ENCODE results near the gene SIK3.

The SIK3 gene

DNA sequence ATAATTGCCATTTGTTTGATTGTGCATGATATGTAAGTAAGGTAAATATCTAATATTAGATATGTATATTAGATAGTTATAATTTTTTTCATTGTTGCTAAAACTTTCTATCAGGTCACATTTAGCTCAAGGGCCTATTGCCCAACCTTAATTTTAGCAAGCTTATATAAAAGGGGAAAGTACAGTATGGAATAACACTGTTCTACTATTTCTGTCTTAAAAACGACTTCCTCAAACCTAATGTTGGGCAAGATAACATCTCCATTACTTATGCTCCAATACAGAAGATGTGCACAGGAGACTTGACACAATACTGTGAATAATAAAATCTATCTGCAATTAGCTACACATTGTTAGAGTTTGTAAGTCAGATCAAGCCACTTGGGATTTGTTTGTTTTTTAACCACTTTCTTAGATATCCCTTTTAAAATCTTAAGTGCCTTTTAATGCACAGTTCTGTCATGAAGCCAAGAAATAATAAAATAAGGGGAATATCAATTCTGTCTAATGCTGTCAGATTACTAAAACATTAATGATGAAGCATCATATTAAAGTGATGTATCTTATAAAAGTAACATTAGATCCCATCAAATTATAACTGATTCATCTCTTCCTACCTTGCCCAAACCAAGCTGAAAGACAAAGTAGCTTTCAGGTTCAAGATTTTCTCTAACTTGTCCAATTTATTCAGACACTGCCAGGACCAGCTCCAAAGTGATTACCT, 98.1 kb downstream of the SIK3 start:
- DNase-seq: no peak

DNA sequence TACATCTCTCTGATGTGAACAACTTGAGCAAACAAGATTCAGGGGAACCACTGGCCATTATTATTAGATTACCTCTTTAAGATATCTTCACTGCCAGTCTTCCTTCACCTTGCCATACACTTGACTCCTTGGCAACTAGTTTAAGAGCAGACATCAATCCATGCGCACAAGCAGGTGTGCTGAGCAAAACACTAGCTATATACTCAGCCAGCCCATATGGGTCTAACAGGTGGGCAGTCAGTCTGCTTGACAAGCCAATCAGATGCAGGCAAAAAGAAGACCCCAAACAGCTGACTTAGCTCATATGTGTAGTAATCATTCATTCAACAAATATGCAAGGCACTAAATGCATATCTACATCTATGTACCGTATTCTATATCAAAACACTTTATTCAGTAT, 101.2 kb downstream of the SIK3 start:
- DNase-seq: no peak

DNA sequence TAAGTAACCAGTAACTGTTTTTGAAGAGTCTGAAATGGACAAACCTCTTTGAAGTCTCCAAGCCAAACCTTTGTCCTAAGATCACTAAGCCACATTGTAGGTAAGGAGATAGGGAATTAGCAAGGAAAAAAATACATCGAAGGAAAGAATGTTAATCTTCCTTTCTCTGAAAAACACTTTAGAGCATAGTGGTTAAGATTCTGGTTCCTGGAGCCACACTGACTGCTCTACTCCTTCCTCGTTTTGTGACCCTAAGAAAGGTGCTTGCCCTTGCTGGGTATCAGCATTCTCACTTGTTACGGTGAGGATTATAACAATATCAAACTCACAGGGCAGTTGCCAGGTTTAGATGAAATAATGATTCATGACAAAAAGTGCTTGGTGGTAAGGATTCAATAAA, 104.0 kb downstream of the SIK3 start:
- no peak for DNase-seq

DNA sequence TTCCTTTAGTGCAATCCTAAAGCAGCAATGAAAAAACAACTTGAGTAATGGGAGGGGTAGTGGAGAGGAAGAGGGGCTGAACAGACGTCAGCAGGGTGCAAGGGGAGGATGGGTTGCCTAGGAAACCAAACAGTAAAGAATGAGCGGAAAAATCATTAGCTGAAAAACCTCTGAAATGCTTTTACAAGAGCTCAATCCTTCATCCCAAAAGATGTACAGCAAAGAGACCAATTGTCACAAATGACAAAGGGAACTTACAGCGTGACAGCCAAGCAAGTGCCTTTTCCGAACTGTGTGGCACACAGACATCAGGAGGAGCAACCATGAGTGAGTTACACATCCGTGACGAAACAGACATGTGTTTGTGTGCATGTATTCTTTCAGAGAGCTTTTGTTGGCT, 104.6 kb downstream of the SIK3 start:
- no peak for DNase-seq

DNA sequence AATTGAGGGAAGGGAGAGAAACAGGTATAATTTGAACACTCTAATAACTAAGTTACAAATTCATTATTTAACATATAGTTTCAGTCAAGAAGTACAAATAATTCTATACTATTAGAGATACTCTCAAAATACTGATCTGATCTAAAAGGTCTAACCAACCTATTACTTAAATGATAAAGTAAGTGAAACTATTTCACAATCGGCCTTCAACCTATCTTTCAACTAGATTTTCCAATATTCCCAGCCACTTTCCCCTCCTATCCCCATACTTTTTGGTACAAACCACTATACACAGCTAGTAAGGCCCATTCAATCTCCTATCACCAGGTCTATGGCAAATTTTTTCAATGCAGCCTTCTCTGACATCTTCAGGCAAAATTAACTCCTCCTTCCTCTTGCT, 106.7 kb downstream of the SIK3 start:
- DNase-seq: no peak

DNA sequence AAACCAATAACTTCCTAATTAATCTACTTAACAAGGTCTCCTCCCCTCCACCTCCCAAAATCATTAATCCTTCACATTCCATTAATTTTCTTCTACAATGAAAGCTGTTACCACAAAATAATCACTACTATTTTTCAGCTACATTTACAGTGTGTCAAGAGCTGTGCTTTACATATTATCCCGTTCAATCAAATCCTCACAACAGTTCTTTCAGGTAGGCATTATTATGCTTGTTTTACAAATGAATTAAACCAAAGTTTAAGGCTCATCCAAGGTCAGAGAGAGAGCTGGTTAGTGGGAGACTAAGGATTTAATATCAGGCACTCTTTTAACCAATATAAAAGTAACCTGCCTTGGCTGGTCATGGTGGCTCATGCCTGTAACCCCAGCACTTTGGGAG, 107.4 kb downstream of the SIK3 start:
- DNase-seq: no peak

DNA sequence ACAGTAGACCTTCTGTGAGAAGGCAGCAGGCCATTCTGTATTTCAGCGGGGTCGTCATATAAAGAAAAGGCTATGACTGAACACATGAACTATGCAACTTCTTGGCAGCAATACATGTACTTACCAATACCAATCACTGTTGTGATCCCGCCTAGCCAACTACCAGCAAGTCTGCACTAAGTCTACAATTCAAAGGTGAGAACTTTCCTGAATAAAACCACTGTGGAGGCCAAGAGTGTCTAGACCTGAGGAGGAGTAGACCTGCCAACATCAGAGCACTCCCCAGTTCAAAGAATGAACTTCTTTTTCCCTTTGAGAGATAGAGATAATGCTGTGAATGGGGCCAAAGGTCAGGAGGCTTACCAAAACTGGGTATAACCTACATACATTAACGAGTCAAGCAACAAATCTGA, 108.2 kb downstream of the SIK3 start:
- DNase-seq: no peak

DNA sequence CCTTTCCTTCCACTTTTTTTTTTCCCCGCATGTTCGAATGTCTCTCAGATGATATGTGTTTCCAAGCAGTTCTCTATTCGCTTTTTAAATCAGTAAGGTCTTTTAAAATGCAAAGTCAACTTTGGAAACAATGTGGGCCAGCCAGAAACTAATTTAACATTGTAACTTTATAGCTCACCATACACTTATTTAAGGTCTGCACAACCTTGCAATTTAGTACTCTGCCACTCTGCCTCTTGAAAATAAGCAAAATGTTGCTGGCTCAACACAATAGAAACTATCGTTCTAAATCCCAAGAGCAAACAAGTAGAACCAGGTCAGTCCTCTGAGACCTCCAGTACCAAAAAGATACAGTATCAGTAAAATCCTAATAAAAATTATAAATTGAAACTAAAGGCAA, 109.0 kb downstream of the SIK3 start:
- DNase-seq: no peak

DNA sequence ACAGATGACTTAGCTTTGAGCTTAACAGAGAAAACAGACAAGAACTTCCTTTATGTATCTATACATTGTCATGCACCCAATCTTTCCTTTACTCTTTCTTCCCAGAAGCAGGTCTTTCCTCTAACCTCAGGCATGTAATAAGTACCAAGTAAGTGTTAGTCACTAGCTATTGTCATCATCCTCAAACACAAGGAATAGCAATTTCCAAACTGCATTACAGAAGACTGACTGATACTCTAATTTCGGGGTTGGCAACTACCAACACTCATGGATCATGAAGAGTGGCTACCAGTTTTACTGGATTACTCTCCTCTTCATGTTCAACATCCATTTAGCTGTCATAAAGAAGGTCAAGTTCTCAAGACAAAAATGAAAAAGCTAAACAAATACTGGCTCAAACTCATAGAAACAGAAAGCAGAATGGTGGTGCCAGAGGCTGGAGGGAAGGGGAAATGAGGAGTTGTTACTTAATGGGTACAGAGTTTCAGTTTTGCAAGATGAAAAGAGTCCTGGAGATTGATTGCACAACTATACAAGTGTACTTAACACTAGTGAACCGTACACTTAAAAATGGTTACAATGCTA, 111.6 kb downstream of the SIK3 start:
- no peak for DNase-seq

DNA sequence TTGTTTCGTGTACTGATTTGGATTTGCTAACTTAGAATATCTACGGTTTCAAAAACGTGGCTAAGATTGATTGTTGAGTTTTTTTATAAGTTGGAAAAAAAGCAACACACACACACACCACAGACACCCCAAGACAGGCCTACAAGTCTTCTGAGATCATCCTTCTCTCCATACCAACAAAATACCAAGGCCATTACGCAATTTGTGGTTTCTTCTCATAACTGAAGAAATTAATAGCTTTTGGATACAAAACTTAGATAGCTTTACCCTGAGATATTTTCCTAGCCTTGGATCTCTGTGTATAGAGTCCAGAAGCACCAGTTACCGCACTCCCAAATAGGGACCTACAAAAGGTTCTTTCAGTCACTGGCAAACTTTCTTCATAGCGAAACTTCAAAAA, 113.6 kb downstream of the SIK3 start:
- DNase-seq: no peak

DNA sequence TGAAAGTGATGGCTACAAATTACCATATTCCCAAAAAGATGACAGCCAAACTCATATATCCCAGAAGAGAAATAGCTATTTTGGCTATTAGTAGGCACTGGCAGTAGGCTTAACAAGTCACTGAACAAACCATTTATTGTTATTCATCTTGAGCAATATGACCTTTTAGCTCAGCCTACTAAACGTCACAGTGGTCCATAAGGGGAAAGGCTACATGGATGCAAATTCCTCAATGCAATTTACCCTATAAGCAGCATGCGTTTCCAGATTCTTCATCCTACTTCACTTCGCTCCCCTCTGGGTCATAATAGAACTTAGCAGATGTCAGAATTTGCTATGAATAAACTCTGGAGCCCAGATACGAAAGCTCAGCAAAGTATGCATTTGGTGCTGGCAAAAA, 114.0 kb downstream of the SIK3 start:
- no peak for DNase-seq

DNA sequence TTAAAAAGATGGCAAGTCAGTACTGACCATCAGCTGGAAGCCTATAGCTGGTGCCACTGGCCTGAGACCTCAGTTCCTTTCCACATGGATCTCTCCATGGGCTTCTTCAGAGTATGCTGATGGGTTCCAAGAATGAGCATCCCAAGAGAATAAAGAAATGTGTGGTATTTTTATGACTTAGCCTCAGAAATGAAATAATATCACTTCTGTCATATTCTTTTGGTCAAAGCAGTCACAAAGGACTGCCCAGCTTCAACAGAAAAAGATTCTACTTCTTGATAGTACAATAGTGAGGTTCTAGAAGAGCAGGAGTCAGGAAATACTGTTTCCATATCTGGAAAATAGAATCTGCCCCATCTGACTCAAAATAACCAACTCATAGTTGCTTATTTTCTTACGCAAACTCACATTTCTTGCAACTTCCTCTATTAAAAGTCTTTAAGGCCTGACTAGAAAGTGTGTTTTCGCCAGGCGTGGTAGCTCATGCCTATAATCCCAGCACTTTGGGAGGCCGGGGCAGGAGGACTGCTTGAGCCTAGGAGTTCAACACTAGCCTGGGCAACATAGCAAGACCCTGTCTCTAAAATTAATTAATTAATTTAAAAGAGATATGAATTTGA, 116.9 kb downstream of the SIK3 start:
- DNase-seq: no peak

DNA sequence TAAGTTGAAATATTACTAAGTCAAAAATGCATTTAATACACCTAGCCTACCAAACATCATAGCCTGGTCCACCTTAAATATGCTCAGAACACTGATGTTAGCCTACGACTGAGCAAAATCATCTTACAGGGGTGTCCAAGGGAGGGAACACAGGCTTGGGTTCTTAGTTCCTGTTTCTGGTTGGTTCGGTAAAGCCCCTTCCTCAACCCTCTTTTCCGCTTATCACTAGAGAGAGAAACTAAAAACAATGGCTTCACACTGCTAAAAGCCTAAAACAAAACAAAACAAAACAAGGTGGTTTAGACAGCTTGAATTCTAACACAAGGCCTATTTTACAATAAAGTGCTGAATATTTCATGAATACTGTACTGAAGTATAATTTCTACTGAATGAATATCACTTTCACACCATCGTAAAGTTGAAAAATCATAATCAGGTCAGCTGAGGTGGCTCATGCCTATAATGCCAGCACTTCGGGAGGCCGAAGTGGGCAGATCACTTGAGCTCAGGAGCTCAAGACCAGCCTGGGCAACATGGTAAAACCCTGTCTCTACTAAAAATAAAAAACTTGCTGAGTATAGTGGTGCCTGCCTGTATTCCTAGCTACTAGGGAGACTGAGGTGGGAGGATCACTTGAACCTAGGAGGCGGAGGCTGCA, 118.0 kb downstream of the SIK3 start:
- no peak for DNase-seq

DNA sequence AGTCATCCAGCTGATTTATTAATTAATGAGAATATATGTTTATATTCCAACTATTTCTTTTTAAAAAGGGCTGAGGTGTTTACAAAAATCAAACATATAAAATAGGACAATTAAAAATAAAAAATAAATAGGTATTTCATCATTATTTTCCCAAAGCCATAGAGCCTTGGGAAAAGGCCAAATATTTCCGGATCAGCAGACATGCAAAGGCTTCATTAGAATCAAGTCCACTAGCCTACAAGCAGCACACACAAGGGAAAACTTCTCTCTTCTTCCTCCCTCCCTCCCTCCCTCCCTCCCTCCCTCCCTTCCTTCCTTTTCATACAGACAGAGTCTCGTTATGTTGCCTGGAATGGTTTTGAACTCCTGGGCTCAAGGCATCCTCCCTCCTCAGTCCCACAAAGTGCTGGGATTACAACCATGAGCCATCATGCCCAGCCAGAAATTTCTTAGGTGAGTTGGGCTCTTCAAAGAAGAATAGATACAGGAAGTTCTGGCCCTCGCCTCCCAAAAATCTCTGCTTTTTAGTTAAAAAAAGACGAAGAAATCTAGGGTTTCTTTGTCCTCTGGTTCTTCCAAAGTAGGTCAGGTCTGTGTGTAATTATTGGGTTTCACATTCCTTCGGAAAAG, 121.2 kb downstream of the SIK3 start:
- no peak for DNase-seq

DNA sequence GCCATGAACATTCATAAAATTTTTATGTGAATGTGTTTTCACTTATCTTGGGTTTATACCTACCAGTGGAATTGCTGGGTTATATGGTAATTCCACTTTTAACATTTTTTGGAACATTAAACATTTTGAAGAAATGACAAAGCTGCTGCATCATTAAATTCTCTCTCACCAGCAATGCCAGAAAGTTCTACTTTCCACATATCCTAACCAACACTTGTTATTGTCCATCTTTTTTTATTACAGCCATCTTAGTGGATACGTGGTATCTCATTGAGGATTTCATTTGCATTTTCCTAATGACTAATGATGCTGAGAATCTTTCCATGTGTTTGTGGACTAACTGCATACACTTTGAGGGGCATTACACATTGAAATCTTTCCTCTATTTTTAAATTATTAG, 122.6 kb downstream of the SIK3 start:
- no peak for DNase-seq

DNA sequence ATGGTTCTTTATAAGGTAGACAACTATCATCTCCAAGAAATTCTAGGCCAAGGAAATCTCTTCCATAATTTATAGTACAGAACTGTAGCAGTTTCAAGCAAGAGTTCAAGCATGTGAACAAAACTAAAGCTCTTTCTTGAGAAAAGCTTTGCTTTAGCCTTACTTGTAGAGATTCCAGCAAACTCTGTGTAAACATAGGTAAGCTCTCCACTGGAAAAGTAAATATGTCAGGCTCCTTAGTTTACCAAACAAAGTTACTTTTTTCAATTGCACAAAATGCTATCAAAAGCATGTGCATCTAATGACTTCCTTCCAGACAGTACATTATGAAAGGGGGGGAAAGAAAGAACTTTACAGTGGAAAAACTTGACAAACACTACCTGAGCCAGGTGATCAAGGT, 125.0 kb downstream of the SIK3 start:
- DNase-seq: no peak

DNA sequence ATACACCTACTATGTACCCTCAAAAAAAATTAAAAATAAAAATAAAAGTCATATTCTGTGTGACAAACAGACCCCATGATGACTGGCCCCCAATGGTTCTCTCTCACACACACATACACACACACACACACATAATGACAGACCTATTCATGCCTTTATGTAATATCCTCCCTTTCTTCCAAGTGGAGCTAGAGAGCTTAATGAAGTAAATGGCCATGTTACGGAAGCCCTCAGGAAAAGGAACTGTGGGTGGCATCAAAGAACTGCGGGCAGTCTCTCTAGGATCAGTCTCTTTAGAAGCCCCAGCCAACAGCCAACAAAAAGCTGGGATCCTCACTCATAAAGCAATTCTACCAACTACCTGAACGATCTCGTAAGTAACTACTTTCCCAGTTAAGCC, 125.5 kb downstream of the SIK3 start:
- DNase-seq: no peak

DNA sequence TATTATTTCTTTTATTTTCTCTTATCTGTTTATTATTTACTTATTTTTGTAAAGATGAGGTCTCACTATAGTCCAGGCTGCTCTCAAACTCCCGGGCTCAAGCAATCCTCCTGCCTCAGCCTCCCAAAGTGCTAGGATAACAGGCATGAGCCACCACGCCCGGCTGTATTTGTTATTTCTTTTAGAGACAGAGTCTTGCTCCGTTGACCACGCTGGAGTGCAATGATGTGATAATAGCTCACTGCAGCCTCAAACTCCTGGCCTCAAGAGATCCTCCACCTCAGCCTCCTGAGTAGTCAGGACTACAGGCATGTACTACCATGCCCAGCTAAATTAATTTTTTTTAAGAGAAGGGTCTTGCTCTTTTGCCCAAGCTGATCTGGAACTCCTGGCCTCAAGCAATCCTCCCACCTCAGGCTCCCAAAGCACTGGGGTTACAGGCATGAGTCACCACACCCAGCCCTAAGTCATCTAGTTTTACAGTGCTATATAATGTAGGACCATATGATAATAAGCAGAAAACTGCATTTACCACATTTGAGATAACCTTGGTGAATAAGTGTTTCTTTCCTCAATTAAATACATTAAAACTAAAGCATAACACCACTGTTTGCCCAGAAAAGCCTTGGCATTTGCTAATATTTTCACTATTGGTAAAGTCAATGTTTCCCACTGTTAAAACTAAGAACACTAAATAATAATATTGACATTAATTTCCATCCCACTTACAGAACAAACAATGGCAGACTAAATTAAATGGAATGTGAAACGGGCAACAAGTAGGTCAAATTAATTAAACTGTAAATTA, 127.5 kb downstream of the SIK3 start:
- DNase-seq: no peak

DNA sequence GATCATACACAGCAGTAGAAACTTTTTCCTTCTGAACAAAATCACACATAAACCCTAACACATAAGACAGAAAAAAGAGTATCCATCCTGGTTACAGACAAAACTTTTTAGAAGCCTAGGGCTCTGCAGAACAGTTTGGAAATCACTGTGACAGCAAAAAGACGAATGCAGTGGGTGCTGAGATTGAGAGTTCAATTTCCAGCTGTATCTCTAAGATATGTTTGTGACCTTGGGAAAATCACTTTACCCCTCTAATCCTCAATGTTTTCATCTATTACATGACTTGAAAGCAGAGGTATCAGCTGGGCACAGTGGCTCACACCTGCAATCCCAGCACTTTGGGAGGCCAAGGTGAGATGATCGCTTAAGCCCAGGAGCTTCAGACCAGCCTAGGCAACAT, 128.5 kb downstream of the SIK3 start:
- no peak for DNase-seq

DNA sequence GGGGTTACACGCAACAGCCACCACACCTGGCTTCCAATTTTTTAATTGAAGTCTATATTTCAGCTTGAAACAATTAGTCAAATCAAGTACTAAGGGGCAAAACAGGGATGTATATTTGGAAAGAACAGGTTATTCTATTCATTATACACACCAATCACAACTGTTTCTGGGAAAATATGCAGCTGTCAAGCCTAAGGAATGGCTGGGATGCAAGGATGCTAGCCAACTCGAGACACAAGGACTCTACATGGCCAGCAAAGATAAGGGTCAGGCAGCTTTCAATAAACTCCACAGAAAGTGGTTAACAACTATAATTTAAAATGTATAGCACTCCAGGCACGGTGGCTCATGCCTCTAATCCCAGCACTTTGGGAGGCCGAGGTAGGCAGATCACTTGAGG, 134.0 kb downstream of the SIK3 start:
- no peak for DNase-seq

DNA sequence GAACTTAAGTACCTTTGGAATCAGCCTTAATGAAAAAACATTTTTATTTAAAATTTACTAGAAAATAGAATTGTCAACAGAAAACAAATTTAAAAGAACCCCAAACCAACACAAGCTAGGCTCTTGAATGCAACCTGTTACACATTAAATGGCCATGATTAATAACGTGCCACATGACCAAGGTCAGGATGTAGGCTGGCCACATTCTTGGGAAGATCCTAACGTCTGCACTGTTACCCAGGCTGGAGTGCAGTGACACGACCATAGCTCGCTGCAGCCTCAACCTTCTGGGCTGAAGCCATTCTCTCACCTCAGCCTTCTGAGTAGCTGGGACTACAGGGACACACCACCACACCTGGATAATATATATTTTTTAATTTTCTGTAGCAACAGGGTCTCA, 134.4 kb downstream of the SIK3 start:
- DNase-seq: no peak

DNA sequence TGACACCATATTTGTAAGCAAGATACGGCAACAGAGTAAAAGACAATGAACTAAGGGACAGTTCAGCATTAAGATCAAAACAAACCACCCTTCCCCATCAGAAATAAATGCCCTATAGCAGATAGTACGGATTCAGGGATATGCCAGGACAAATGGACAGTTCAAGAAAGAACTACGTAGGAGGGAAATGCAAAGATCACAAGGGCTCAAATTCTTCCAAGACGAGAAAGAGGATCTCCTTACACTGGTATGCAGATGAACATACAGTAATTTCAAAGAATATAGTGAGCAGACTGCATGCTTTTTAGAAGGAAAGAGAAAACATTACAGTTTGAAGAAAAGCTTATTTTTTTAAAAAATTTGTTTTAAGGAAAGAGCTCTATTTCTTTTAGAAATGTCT, 136.1 kb downstream of the SIK3 start:
- no peak for DNase-seq

DNA sequence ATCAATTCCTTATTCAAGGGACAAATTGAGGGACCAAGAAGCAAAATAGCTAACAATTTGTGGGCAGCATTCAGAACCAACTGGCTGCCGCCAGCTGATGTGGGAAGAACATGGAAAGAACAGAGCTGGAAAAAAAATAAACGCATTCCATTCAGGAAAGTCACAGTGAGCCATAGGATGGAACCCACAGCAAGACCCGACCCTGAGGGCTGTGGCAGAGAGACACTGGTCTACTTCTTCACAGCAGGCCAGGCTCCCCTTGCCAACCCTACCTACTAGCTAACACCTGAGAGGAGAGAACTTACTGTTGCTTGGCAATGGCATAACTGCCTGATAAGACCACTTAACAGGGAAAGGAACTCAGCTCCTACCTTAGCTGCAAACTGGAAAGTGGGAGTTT, 137.3 kb downstream of the SIK3 start:
- DNase-seq: no peak
